A673 (cell line): ENCODE results near the gene SLCO2A1. TPM values are rescaled to one million over a fixed set of nuclear protein-coding genes. Genes with fewer than 3 reads are reported as not detected.

Experiments
- BruUV-seq: library from RNA; stranded (reverse); fragments of 400-500 nt; replicated peaks from 2 replicates; lab custom pipeline; 2021; lab: Mats Ljungman, UMichigan
- CTCF ChIA-PET: fragments of 300-600 bp; sonication (Branson Sonifier 250); formaldehyde crosslinking; loops from one replicate; lab custom pipeline; 2022; ENCODE audit warnings: antibody characterized with exemption; lab: Charles Lee
- POLR2A ChIA-PET: fragments of 300-600 bp; sonication (Branson Sonifier 250); formaldehyde crosslinking; loops from one replicate; lab custom pipeline; 2022; ENCODE audit warnings: antibody characterized with exemption; ENCODE audit not compliant: low non-redundant PET; lab: Charles Lee
- DNase-seq: peaks from one replicate; pipeline ENCODE4 v3.0.0-alpha.2; 2015; ENCODE audit warnings: low spot score
- H3K27ac ChIP-seq: fragments of 200-600 bp; sonication (generic); 2 replicates; pipeline ENCODE4 v1.5.1; 2016; ENCODE audit warnings: mixed run types, low read depth, mild to moderate bottlenecking, mixed read lengths, antibody characterized with exemption, low read length; ENCODE audit not compliant: poor library complexity, severe bottlenecking
- H3K27me3 ChIP-seq: fragments of 200-600 bp; sonication (generic); replicated peaks from 2 replicates; pipeline ENCODE4 v1.6.1; 2017; ENCODE audit warnings: mixed run types, low read depth, mild to moderate bottlenecking, mixed read lengths, antibody characterized with exemption, low read length; ENCODE audit not compliant: insufficient read depth, poor library complexity
- H3K36me3 ChIP-seq: fragments of 200-600 bp; sonication (generic); 2 replicates; pipeline ENCODE4 v1.6.1; 2016; ENCODE audit warnings: mixed run types, mild to moderate bottlenecking, mixed read lengths, antibody characterized with exemption, low read length; ENCODE audit not compliant: insufficient read depth, poor library complexity, severe bottlenecking
- H3K4me1 ChIP-seq: fragments of 200-600 bp; sonication (generic); 2 replicates; pipeline ENCODE4 v1.6.1; 2017; ENCODE audit warnings: mixed run types, mild to moderate bottlenecking, mixed read lengths, antibody characterized with exemption, low read length; ENCODE audit not compliant: insufficient read depth, poor library complexity, severe bottlenecking
- H3K4me3 ChIP-seq: fragments of 200-600 bp; sonication (generic); 2 replicates; pipeline ENCODE4 v1.5.1; 2016; ENCODE audit warnings: low read depth, mixed run types, mild to moderate bottlenecking, mixed read lengths, low read length; ENCODE audit not compliant: poor library complexity, severe bottlenecking
- H3K9me3 ChIP-seq: fragments of 200-600 bp; sonication (generic); 2 replicates; pipeline ENCODE4 v1.6.1; 2016; ENCODE audit warnings: mixed run types, low read depth, mild to moderate bottlenecking, mixed read lengths, antibody characterized with exemption, low read length; ENCODE audit not compliant: poor library complexity, severe bottlenecking
- CTCF ChIP-seq: fragments of 300-800, 200-600 bp; sonication (generic); conservative IDR thresholded peaks from 2 replicates; pipeline ENCODE4 v1.5.1; 2017; ENCODE audit warnings: low read depth, mild to moderate bottlenecking, antibody characterized with exemption, low read length, moderate library complexity, mixed read lengths
- EZH2 ChIP-seq: fragments of 200-600 bp; sonication (generic); IDR thresholded peaks from 2 replicates; pipeline ENCODE4 v1.6.1; 2017; ENCODE audit warnings: borderline replicate concordance, low read depth, mild to moderate bottlenecking, mixed read lengths, antibody characterized with exemption, low read length; ENCODE audit not compliant: poor library complexity, severe bottlenecking
- intact Hi-C: fragments of 100-400 bp; cut with micrococcal nuclease; formaldehyde crosslinking; loops from one replicate; pipeline ENCODE4 v1.10.0; 2022; ENCODE audit not compliant: unreplicated experiment
- total RNA-seq: library from RNA; stranded (reverse); gene quantifications from 2 replicates; pipeline ENCODE4 v1.2.3, GENCODE V29; 2021

Gene SLCO2A1
- total RNA-seq, 1 experiment from 2014 or later, result not detected

- H3K4me1 ChIP-seq, result no peaks in the 10 kb centered on the region
- H3K9me3 ChIP-seq, result no peaks in the 10 kb centered on the region
- BruUV-seq, result no TSS peak
- H3K4me3 ChIP-seq, result no peak overlapping the region
- no peak for DNase-seq
- H3K27me3 ChIP-seq, result no peaks in the 10 kb centered on the region
- no peak overlapping the region for H3K27ac ChIP-seq
- POLR2A ChIA-PET, result no interaction called here
- TF ChIP-seq CTCF (no peak), EZH2 (no peak)
- CTCF ChIA-PET, result no interaction called here
- H3K36me3 ChIP-seq, result no peaks in the 10 kb centered on the region
- intact Hi-C loops, result no loop called here
Measured at GRCh38 chr3:133937756-133938601, 91.7 kb downstream of the SLCO2A1 start.

- no peak for DNase-seq
- intact Hi-C loops, result no loop called here
- TF ChIP-seq EZH2 (no peak), CTCF (no peak)
- Histone ChIP-seq H3K27me3 (no peaks in the 10 kb centered on the region), H3K4me3 (no peak overlapping the region), H3K36me3 (no peaks in the 10 kb centered on the region), H3K9me3 (no peaks in the 10 kb centered on the region), H3K4me1 (no peaks in the 10 kb centered on the region), H3K27ac (no peak overlapping the region)
- CTCF ChIA-PET, result no interaction called here
- POLR2A ChIA-PET, result no interaction called here
- no TSS peak for BruUV-seq
Measured at GRCh38 chr3:133937061-133937686, 92.6 kb downstream of the SLCO2A1 start.

GRCh38 chr3:133935843-133936769 is 93.6 kb downstream of the SLCO2A1 start:
- CTCF ChIA-PET, result no interaction called here
- no peaks in the 10 kb centered on the region for H3K36me3 ChIP-seq
- no peak overlapping the region for H3K4me3 ChIP-seq
- no peak for DNase-seq
- no peaks in the 10 kb centered on the region for H3K27me3 ChIP-seq
- intact Hi-C loops, result no loop called here
- H3K9me3 ChIP-seq, result no peaks in the 10 kb centered on the region
- POLR2A ChIA-PET, result no interaction called here
- H3K4me1 ChIP-seq, result no peaks in the 10 kb centered on the region
- BruUV-seq, result no TSS peak
- H3K27ac ChIP-seq, result no peak overlapping the region
- TF ChIP-seq EZH2 (no peak), CTCF (no peak)
